B cell (primary cell): ENCODE data around the gene CFAP74.

ENCODE experiments used
- EZH2 ChIP-seq: IDR thresholded peaks from 2 replicates; pipeline ENCODE4 v1.6.1; 2012; ENCODE audit warnings: borderline replicate concordance, low read depth, mild to moderate bottlenecking, moderate library complexity, low read length; ENCODE audit not compliant: insufficient read depth, poor library complexity, severe bottlenecking
- TF ChIP-seq, protein P1 (sequence below): fragments of 200-600 bp; IDR thresholded peaks from one replicate; pipeline ENCODE4 v1.8.0; 2022; ENCODE audit warnings: antibody characterized with exemption, mild to moderate bottlenecking

DNA sequence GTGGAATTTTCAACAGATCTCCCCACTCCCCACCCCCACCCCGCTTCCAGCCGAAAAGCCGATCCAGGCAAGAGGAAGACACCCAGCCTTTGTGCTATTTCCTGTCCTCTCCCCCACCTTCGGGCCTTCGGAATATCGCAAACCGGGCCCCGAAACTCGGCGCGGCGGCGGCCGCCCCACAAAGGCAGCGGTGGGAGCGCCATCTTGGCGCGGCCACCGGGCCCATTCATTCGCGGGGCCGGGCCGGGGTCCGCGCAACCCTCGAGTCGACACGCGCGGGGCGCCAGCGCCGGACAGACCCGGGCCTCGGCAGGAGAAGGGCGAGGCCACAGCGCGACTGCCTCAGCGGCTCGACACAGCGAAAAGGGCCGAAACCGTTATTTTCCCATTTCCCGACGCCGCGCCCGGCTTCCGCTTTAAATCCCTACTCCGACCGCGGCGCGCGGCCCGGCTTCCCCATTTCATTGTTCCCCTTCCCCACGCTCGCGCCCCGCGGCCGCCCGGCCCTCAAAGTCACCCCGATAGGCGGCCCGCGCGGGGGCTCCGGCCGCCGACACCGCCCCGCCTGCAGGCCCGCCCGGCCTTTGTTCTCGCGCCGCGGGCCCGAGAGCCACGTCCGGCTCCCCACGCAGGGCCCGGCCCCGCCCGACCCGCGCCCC, 113.6 kb downstream of the CFAP74 start:
- TF ChIP-seq, protein P1, sequence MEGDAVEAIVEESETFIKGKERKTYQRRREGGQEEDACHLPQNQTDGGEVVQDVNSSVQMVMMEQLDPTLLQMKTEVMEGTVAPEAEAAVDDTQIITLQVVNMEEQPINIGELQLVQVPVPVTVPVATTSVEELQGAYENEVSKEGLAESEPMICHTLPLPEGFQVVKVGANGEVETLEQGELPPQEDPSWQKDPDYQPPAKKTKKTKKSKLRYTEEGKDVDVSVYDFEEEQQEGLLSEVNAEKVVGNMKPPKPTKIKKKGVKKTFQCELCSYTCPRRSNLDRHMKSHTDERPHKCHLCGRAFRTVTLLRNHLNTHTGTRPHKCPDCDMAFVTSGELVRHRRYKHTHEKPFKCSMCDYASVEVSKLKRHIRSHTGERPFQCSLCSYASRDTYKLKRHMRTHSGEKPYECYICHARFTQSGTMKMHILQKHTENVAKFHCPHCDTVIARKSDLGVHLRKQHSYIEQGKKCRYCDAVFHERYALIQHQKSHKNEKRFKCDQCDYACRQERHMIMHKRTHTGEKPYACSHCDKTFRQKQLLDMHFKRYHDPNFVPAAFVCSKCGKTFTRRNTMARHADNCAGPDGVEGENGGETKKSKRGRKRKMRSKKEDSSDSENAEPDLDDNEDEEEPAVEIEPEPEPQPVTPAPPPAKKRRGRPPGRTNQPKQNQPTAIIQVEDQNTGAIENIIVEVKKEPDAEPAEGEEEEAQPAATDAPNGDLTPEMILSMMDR, result no peak
- no peak for TF ChIP-seq EZH2
